ENCODE results near the gene SLC22A25.

DNA sequence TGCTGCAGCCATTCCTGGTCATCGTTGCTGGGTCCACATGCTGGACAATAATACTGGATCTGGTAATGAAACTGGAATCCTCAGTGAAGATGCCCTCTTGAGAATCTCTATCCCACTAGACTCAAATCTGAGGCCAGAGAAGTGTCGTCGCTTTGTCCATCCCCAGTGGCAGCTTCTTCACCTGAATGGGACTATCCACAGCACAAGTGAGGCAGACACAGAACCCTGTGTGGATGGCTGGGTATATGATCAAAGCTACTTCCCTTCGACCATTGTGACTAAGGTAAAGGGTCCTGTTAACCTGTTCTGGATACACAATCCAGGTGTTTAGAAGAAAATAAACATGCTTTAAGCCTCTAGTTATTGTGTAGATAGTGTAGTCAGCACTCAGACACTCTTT is 46.9 kb upstream of the SLC22A25 start:
- TF ChIP-seq POLR2A (IDR thresholded peaks at IDR 0.05; ENCODE audit: low read length) (no peak), CHD2 (IDR thresholded peaks at IDR 0.05; ENCODE audit: low read length, partially characterized antibody) (no peak), JUNB (IDR thresholded peaks at IDR 0.05) (no peak), RAD21 (conservative IDR thresholded peaks at IDR 0.05 in 1 of 2, IDR thresholded peaks at IDR 0.05 in 1 of 2) (no peak), EP300 (IDR thresholded peaks at IDR 0.05) (no peak), RFX5 (IDR thresholded peaks at IDR 0.05) (no peak)
- TF ChIP-seq, protein P1, sequence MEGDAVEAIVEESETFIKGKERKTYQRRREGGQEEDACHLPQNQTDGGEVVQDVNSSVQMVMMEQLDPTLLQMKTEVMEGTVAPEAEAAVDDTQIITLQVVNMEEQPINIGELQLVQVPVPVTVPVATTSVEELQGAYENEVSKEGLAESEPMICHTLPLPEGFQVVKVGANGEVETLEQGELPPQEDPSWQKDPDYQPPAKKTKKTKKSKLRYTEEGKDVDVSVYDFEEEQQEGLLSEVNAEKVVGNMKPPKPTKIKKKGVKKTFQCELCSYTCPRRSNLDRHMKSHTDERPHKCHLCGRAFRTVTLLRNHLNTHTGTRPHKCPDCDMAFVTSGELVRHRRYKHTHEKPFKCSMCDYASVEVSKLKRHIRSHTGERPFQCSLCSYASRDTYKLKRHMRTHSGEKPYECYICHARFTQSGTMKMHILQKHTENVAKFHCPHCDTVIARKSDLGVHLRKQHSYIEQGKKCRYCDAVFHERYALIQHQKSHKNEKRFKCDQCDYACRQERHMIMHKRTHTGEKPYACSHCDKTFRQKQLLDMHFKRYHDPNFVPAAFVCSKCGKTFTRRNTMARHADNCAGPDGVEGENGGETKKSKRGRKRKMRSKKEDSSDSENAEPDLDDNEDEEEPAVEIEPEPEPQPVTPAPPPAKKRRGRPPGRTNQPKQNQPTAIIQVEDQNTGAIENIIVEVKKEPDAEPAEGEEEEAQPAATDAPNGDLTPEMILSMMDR (IDR thresholded peaks at IDR 0.05), result no peak

Measured in A549 (cell line).